Bronchial epithelial cell (primary cell): ENCODE results near the gene TMEM89. TPM values are rescaled to one million over a fixed set of nuclear protein-coding genes. Genes with fewer than 3 reads are reported as not detected.

Experiments used
- DNase-seq: peaks from one replicate; pipeline ENCODE4 v3.0.0-alpha.2; 2010; ENCODE audit warnings: low read depth
- FAIRE-seq: peaks from 2 replicates; lab custom pipeline; 2011; peaks lifted over from hg19 to GRCh38; lab: Jason Lieb, UNC
- H3K27me3 ChIP-seq: 2 replicates; pipeline ENCODE4 v1.5.1; 2011; ENCODE audit warnings: low read length; ENCODE audit not compliant: control insufficient read depth, insufficient read depth
- H3K36me3 ChIP-seq: 2 replicates; pipeline ENCODE4 v1.5.1; 2011; ENCODE audit warnings: low read length; ENCODE audit not compliant: control insufficient read depth, insufficient read depth
- H3K4me3 ChIP-seq: 2 replicates; pipeline ENCODE4 v1.5.1; 2011; ENCODE audit warnings: mild to moderate bottlenecking, low read depth, low read length, control low read depth
- total RNA-seq: library from RNA; depleted of rRNA; stranded (reverse); fragments of >200 nt; gene quantifications from 2 replicates; pipeline ENCODE4 v1.2.1, GENCODE V29; 2014
- TF ChIP-seq, protein P1 (sequence below): IDR thresholded peaks from 2 replicates; pipeline ENCODE4 v1.5.1; 2011; ENCODE audit warnings: mild to moderate bottlenecking, moderate library complexity, low read length, control low read depth, inconsistent platforms; ENCODE audit not compliant: insufficient read depth, severe bottlenecking

TMEM89 gene, protein sequence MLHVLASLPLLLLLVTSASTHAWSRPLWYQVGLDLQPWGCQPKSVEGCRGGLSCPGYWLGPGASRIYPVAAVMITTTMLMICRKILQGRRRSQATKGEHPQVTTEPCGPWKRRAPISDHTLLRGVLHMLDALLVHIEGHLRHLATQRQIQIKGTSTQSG
- total RNA-seq, result not detected in 2 replicates

DNA sequence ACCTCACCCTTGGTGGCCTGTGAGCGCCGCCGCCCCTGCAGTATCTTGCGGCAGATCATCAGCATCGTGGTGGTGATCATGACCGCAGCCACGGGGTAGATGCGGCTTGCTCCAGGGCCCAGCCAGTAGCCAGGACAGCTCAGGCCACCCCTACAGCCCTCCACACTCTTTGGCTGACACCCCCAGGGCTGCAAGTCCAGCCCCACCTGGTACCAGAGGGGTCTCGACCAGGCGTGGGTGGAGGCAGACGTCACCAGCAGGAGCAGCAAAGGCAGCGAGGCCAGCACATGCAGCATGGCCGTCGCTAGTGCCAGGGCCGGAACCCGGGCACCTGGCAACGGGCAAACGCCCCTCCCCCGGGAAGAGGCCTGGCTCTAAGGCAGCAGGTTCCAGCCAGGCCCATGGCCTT is at the start of gene TMEM89:
TSS of gene TMEM89 (minus strand) at position 309 of the 409 bp plus-strand sequence. CDS start at position 296, 13 bp downstream.
- TF ChIP-seq, protein P1, sequence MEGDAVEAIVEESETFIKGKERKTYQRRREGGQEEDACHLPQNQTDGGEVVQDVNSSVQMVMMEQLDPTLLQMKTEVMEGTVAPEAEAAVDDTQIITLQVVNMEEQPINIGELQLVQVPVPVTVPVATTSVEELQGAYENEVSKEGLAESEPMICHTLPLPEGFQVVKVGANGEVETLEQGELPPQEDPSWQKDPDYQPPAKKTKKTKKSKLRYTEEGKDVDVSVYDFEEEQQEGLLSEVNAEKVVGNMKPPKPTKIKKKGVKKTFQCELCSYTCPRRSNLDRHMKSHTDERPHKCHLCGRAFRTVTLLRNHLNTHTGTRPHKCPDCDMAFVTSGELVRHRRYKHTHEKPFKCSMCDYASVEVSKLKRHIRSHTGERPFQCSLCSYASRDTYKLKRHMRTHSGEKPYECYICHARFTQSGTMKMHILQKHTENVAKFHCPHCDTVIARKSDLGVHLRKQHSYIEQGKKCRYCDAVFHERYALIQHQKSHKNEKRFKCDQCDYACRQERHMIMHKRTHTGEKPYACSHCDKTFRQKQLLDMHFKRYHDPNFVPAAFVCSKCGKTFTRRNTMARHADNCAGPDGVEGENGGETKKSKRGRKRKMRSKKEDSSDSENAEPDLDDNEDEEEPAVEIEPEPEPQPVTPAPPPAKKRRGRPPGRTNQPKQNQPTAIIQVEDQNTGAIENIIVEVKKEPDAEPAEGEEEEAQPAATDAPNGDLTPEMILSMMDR, result no peak
- DNase-seq (no peak), FAIRE-seq (no peak)
- H3K36me3 ChIP-seq, result peaks cover 4% of the 10 kb centered on the region
- no peak within 1 kb of the TSS for H3K4me3 ChIP-seq
- H3K27me3 ChIP-seq, result no peaks in the 10 kb centered on the region

DNA sequence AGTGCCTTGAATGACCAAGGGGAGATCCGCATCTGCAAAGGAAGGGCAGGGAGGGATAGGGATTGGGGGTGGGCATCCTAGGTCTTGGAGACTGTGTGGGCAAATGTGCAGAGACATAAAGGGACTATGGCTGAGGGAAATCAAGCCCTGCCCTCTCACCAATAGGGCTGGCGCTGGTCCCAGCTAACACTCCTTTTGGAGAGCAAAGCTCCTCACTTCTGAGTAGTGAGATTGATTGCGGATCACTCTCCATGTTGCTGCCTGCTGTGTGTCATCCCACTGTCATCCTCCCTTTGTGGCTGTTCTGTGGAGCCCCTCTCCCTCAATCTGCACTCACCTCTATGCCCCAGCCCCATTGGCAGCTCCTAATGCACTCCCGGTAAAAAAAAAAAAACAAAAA is 43.4 kb upstream of the TMEM89 start:
- H3K4me3 ChIP-seq, result no peak overlapping the region
- no peaks in the 10 kb centered on the region for H3K27me3 ChIP-seq
- peaks cover 1% of the 10 kb centered on the region for H3K36me3 ChIP-seq
- FAIRE-seq, result no peak
- TF ChIP-seq, protein P1, result no peak
- no peak for DNase-seq

DNA sequence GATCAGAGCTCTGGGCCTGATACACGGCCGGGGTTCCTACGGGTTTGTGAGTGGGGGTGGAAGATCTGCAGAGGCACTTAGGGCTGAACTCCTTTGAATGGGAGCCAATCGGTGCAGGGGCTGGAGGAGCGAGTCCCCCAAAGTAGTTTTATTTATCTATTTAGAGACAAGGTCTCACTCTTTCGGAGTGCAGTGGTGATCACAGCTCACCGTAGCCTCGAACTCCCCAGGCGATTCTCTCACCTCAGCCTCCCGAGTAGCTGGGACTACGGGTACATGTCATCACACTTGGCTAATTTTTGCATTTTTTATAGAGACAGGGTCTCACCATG is 42.7 kb upstream of the TMEM89 start:
- no peak overlapping the region for H3K4me3 ChIP-seq
- H3K27me3 ChIP-seq, result no peaks in the 10 kb centered on the region
- TF ChIP-seq, protein P1, result no peak
- FAIRE-seq (no peak), DNase-seq (no peak)
- H3K36me3 ChIP-seq, result peaks cover 1% of the 10 kb centered on the region

DNA sequence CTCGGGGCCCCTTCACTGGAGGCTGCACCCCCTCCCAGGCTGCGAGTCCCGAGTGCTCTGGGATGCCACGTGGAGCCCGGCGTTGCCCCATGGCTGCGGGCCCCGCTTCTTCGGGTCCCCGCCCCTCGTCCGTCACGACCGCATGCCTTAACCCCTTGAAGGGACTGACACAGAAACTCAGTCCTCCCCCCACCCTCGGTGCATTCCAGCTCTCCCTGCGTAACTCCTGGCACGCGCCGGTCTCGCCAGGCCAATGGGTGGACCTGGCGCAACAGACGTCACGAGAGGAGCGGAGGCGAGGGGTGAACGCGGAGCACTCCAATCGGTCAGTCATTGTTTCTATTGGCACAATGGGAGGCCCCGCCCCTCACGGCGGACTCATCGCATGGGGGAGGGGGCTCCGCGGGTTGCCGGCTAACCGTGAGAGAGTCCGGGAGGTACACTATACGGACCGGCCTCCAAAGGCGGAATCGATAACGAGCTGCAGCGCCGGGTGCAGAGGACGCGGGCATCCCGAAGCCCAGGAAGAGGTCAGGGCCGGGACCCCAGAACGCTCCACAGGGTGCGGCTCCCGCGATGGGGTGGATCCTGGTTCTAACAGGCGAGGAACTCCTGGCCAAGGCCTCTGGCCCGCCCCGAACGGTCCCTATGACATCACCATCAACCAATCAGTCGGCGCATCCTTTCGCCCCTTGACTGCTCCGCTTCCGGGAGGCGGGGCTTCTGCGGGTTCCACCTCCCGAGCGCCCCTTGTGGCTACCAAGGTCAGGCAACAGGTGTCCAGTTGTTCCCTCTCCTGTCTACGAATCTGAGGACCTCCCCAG is 42.1 kb upstream of the TMEM89 start:
- TF ChIP-seq, protein P1, result peak; percentile 92
- peak; percentile 89 for FAIRE-seq
- Histone ChIP-seq H3K4me3 (peak overlapping the region; percentile 75), H3K27me3 (no peaks in the 10 kb centered on the region), H3K36me3 (peaks cover 1% of the 10 kb centered on the region)
- DNase-seq, result peak; percentile 96

DNA sequence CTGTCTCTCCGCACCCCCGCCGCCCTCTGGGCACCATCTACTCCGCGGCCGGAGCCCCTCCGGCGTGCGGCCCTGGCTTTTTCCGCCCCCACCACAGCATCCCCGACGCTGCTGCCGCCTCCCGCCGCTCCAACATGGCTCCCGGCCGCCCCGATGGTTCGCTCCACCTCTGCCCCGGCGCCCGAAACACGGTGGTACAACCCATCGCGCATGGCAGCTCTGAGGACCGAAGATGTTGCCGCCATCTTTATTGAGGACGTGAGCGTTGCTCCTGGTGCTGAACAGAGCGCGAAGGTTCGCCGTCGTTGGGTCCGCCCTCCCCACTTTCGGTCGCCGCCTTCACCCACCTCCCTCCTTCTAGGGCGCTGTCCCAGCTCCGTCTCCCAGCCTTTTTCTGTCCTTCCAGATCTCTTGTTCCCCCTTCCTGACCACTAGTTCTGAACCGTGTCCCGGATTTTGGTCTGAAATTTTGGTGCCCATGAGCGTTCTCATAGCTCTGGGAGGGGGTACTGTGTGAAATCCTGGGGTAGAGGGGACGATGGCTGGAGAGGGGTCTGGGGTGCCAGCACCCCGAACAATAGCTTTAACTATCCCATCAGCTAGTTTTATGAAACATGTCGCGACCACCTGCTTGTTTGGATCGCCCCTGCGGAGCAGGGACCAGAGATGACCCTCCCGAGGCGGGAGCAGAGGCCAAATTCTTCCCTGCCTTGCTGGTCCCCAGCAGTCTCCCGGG is 41.4 kb upstream of the TMEM89 start, which contains the start of gene CELSR3:
TSS of gene CELSR3 (minus strand) at position 134 of the 736 bp plus-strand sequence. CDS start 252 bp downstream, outside the sequence.
- FAIRE-seq (peak; percentile 98), DNase-seq (peak; percentile 80)
- Histone ChIP-seq H3K27me3 (no peaks in the 10 kb centered on the region), H3K36me3 (no peaks in the 10 kb centered on the region), H3K4me3 (peak within 1 kb of the TSS; percentile 75)
- TF ChIP-seq, protein P1, result no peak
